HG02642 (cell line): ENCODE data around the gene MED14.
A peak's percentile ranks its signal among the peaks of the same experiment; 100 is the strongest.

Experiments
- ATAC-seq: cut with Tn5 transposase; IDR thresholded peaks from one replicate; pipeline ENCODE4 v1.9.1; 2021; ENCODE audit warnings: mild to moderate bottlenecking; ENCODE audit not compliant: unreplicated experiment, poor library complexity

MED14 gene

DNA sequence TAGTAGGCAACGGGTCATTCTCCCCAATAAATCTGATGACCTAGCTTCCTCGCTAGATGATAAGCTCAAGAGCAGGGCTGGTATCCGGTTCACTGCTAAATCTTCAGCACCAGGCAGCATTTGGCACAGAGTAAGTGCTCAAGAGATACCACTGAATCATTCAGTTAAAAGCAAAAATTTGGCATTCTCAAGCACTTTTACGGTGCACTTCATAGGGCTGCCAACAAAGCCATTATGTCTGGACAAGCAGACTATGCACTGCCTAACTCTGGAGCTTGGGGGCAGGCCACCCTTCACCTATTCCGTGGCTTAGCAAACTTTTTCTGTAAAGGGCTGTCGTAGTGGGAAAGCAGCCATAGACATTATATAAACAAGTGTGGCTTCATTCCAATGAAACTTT lies 64.2 kb downstream of the MED14 start:
- no peak for ATAC-seq

DNA sequence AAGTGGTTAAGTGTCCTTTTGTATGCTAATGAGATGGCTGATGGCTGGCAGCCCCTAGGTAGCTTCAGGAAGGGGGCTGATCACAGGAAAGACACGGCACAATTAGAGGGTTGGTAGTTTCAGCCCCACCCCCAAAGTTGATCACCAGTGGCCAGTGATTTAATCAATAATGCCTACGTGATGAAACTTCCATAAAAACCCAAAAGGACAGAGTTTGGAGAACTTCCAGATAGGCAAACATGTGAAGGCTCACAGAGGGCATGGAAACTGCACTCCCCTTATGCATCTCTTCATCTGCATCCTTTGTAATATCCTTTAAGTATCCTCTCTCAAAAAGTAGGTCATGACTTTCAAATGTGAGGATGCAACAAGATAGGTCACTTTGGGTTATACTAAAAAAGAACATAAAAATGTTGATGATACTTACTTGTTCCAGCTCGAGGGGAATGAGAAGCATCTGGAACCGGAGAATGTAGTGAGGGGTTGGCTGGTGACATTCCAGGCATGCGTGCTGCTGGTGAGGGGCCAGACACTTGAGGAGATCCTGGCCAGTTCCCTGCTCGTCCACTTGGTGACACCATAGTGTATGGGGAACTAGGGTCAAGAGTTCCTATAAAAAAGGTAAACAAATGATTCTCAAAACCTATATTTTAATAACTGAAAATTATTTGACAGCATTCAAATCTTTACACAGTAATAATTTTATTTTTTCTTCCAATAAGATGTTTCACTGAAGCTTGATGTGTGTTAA lies 71.3 kb downstream of the MED14 start:
- ATAC-seq: no peak

DNA sequence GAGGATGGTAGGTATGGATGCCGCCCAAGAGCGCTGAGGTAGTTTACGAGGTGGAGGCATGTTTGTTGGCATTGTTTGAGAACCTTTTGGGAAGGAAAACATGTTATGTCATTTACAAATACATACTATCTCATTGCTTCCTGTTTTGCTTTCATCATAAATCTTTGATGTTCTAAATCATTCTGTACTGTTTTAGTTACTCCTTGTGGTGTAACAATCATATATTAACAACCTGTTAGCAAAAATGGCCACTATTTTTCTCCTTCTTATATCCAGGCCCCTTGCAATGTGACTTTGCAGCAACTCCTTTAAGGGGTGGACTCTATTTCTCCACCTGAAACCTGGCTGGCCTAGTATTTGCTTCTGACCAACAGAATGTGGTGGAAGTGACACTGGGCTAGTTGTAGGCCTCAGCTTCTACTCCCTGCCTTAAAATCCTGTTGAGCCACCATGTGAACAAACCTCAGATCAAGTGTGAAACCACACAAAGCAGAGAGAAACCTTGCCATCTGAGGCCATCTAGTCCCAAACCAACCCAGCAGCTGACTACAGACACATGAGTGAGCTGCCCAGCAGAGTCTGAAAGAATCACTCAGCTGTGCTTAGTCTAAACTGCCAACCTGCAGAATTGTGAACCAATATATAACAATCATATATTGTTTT lies 72.1 kb downstream of the MED14 start:
- ATAC-seq: no peak

DNA sequence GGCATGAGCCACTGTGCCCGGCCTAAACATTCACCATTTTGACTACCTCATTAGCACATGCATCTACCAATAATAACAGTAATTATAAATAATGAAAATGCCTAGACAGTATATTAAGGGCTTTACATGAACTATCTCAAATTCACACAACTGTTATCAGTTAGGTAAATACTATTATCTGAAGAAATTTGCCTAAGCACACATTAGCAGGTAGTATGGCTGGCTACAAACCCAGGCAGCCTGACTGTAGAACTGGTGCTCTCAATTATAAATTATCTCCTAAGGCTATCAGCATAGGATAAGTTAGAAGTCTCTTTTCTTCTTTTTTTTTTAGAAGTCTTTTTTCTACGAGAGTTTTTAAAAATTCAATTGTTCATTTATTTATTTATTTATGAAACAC lies 73.9 kb downstream of the MED14 start:
- no peak for ATAC-seq

DNA sequence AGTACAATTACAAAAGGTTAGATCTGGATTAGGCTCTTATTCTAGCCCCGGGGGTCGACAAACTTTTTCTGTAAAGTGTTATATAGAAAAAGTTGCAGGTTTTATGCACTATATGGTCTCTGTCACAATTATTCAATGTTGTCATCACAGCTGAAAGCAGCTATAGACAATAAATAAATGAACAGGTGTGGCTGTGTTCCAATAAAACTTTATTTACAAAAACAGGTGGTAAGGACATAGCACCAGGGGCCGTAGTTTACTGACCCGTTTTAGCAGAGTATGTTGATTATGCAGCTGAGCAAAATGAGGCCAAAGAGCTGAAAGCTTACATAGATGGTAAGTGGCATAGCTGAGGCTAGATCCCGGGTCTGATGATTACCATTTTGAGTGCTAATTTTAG lies 75.0 kb downstream of the MED14 start:
- ATAC-seq: no peak

DNA sequence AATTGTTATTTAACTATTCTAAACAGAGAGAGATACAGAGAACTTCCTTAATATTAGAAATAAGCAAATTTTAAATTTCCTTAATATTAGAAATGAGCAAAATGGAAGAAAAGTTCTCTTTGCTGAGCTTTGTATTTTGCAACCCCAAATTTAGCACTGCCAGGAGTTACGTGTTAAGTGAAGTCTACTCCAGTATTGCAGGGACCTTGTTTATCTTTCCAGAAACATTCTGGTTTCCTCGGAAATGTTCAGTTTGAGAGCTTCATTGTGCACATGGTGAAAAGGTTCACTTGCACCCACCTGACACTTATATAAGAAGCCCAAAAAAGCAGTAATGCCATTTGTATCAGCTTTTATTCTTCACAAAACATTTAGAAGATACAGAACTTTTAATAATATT lies 81.8 kb downstream of the MED14 start:
- no peak for ATAC-seq

DNA sequence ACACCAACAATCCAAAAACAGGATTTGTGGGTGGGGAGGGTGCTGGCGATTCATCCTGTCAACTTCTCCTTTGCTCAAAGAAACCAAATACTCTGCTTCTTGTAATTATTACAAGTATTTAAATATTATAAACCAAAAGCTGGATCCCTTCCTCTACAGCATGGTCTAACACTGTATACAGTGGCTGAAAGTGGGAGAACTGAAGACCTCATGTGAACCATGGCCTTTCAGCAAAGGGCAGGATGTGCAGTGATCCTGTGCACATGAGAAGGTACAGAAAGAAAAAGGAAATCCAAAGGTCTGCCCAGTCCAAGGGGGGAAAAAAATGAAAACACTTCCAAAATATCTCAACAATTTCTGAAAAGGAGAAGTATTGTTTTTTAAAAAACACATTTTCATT lies 82.7 kb downstream of the MED14 start:
- ATAC-seq: no peak

DNA sequence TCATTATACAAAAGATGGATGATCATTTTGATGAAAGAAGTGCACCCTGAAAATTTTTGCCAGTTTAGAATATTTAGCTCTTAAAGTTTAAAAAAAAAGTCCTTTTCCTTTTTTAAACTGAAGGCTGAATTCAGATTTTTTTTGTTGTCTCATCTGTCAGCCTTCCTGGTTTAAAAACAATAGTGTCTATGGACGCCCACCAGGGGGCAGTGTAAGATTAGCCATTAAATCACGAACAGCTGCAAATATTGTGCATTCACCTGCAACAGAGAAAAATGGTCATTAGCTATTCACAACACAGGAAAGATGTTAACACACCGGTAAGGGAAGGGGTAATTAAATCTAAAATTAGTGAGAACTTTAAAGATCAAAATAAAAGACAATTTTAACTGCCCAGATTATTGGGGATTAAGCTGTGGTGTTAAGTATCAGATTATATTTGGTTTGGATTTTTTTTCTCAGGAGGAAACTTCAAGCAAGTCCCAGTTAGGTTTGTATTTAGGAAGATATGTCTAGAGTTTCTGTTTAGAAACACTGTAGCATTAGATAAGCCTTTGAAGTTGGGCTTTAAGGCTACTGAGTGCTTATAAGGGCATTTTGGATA lies 83.6 kb downstream of the MED14 start:
- no peak for ATAC-seq

DNA sequence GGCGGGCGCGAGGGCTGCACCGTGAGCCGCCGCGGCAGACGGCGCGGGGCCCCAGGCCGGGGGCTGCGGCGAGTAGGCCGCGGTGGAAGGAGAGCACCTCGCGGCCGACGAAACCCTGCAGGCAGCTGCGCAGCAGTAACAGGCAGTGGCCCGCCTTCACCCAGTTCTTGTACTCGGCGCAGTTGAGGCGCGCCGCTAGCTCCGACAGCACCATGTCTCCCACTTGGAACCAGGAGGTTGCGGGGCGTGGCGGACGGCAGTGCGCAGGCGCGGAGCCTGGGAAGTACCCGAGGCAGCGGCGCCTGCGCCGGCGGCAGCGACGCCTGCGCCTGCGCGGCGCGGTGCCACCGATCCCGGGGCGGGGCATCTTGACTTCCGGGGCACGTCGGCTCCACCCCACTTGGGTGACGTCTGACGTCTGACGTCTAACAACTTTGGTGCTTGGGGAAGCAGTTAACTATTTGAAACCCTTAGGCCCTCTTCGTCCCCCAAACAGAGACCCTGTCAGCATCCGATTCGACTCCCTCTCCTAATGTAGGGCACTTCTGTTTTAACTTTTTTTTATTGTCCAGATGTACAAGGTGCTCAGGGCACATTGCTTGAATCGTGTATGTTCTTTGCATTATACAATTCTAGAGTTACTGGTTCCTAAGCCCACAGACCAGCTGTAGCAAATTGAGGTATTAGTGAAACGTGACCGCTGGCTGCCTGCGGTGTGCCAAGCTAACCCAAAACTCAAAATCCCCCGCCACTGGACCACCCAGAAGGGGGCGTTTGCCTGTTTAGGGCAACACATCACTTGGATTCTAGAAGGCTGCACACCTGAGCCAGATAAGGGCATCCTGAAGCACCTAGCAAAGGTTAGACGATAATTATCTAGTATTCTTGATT lies 87.8 kb downstream of the MED14 start, which contains the start of gene CXorf38:
Gene CXorf38, minus strand, starts transcription at position 255 of the 891 bp plus-strand sequence. Its CDS starts 41 bp downstream, at position 214.
- ATAC-seq: peak; percentile 76

DNA sequence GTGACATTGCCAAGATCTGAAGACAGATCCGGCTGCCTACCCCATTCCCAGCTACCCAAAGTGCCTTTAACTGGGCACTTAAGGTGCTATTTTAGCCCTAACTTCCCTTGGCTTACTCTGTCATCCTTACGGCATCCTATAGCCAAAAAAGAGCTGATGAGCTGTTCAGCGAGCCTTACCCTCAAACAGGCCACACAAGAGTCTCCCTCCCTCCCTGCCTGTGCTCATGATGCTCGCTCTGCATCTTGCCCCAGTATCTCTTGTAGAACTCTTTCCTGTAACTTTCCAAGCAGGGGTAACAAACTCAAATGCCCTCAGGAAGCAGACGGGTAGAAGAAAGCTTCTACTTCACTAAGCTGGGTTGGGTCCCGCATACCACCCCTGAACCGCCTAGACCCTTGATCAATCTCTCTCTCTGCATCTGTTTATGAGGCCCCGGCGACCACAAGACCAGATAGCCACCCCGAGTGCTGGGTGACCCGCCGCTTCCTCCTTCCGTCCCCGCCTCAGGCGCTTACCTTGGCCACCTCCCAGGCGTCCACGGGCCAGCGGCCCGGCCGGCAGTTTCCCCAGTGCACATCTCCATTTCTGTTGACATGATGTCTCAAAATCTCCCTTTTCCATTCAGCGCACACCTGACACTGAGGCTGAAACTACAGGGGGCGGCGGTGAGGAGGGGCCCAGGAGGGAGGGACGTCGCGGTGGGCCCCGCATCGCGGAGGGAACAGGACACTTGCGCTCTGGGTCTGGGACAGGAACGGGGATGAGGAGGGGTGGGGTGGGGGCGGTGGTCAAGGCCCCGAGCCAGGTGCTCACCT lies 88.6 kb downstream of the MED14 start:
- peak; percentile 37 for ATAC-seq

DNA sequence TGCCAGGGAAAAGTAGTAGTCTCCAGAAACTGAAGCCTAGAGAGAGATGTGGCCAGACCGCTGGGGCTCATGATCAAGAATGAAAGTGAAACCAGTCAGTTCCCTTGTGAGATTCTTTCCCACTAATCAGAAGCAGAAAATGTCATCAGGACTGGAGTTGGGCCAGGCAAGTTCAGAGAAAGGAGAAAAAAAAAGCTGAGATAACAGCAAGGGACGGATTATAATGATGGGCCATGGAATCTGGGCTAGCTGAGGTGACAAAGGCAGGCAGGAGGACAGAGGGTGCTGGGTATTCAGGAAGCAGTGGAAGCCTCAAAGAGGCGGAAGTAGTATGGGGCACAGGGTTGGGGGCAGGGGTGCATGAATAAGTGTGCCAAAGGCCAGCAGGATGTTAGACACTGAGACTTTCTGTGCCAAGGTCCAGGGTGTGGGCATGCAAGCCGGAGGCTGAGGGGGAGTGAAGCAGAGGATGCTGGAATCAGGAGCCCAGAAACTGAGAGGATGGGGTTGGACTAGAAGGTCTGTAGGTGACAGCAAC lies 90.5 kb downstream of the MED14 start:
- ATAC-seq: no peak

DNA sequence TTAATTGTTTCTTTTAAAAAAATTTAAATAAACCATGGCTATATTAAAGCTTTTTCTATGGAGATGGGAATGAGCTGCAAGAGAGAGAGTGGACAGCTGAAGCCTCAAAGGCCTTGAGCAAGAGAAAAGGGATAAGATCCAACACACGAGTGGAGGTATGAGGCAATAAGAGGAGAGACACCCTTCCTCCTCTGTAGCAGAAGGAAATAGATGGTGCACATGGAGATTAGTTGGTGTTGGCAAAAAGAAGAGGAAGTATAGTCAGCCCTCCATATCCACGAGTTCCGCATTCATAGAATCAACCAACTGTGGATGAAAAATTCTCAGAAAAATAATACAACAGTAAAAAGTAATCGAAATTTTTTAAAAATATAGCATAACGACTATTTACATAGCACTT lies 91.2 kb downstream of the MED14 start:
- no peak for ATAC-seq

DNA sequence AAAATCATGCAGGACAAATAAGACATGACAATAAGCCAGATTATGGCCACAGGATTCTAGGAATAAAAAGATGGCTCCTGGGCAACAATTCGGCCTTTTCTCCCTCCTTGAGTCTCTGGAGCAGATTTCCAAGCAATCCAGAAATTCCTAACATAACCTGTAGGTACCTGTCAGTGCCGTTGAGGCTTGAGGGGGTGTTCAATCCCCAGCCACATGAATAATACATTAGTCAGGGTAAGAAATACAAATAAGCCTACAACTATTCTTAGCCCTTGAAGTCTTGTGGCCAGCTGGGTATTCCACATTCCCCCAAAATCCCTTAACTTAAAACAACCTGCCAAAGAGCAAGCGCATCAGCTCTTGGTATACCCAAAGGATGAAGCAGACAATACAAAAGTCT lies 97.7 kb downstream of the MED14 start:
- no peak for ATAC-seq

DNA sequence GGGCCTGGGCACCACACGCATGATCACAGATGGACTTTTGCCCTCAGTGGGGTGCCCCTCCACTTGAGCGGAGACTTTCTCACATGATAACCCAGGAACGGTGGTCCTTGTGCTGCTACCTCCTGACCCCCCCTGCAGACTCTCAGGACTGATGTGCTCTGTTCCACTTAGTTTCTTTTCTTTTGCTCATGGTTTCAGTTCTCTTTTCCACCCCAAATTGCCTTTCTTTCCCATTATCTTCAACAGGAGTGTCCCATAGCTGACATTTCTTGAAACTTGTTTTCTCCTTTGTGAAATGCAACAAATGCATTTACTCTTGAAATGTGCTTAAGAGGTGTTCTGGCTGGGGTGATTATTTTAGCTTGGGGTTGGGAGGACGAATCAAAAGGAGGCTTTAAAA lies 103.1 kb downstream of the MED14 start:
- no peak for ATAC-seq

DNA sequence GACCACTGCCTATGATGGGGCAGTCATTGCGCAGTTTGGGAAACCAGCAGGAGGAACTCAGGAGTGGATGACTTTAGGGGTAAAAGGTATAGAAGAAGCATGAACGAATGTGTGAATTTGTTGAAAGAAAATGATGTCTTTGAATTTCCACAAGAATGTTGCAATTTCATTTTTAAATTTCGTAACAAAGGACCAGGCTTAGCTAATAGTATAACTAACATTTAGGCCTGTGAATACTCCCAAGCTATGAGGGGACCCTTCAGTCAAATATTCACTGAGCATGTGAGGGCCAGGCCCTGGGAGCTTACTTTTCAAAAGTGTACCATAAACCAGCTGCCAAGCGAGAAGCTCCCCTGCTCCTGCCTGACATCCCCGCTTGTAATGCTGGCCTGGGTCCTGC lies 106.8 kb downstream of the MED14 start:
- ATAC-seq: no peak

DNA sequence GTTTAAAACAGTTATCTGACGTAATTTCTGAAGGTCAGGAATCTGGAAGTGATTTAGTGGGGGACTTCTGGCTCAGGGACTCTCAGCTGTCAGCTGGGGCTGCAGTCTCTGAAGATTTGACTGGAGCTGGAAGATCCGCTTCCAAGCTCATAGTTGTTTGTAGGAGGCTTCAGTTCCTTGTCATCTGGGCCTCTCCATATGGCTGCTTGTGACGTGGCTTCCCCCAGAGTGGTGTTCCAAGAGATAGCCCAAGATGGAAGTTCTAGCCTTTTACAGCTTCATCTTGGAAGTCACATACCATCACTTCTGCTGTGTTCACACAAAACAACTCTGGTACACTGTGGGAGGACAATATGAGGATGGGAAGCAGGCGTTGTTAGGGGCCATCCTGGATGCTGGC lies 110.0 kb downstream of the MED14 start:
- ATAC-seq: no peak

DNA sequence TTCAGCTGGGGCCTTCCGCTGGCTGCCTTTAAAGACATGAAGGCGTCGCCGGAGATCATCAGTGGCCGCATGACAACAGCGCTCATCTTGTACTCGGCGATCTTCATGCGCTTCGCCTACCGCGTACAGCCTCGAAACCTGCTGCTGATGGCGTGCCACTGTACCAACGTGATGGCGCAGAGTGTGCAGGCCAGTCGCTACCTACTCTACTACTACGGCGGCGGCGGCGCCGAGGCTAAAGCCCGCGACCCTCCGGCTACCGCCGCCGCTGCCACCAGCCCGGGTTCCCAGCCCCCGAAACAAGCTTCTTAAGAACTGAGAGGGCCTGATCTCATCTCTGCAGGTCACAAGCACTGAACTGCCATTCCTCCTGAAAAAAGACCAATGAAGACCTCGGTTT lies 111.7 kb downstream of the MED14 start:
- ATAC-seq: no peak

DNA sequence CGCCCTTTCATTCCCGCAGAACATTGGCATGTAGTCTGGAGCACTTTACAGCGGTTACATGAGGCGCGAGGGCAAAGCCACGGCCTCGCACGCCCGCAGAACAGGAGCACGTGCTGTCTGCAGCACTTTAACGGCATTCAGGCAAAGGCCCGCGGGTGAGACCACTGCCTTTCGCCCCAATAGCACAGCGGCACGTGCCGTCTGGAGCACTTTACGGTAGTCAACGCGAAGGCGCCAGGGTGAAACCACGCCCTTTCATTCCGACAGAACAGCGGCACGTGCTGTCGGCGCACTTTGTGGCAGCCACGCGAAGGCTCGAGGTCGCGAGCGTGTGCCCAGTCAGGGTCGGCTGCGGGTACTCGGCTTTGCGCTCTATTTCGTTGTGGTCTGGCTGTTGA lies 112.2 kb downstream of the MED14 start, which contains the start of gene MPC1L:
Gene MPC1L, plus strand, starts transcription at position 290 of the 398 bp plus-strand sequence. CDS start 138 bp downstream, outside the sequence.
- no peak for ATAC-seq

DNA sequence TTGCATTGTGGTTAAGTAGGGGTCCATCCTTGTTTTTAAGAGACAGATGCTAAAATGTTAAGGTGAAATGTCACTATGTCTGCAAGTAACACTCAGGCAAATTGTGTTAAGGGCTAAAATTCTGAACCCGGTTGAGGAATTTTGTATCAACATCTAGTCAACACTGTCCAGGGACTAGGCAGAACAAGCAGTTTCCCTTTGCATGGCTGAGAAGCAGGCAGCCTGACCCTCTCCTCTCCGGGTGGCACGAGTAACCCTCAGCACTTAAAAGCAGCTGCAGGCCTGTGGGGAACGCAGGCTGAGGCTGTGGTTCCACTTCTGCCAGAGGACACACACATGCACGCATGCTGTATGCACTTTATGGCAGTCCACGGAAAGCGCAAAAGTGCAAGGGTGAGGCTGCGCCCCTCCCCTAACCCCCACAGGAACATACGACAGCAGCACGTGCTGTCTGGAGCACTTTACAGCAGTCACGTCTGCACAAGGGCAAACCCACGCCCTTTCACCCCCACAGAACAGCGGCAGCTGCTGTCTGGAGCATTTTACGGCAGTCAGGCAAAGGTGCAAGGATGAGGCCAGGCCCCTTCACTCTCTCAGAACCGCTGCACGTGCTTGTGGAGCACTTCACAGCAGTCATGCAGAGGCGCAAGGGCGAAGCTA lies 112.7 kb downstream of the MED14 start:
- ATAC-seq: no peak
